SHP77 (cell line): ENCODE results near the gene PSTPIP1.

Experiments used
- DNase-seq, 2 experiments: peaks; one replicate each; lab custom pipeline; 2025; lab: John Stamatoyannopoulos, UW

Gene PSTPIP1

DNA sequence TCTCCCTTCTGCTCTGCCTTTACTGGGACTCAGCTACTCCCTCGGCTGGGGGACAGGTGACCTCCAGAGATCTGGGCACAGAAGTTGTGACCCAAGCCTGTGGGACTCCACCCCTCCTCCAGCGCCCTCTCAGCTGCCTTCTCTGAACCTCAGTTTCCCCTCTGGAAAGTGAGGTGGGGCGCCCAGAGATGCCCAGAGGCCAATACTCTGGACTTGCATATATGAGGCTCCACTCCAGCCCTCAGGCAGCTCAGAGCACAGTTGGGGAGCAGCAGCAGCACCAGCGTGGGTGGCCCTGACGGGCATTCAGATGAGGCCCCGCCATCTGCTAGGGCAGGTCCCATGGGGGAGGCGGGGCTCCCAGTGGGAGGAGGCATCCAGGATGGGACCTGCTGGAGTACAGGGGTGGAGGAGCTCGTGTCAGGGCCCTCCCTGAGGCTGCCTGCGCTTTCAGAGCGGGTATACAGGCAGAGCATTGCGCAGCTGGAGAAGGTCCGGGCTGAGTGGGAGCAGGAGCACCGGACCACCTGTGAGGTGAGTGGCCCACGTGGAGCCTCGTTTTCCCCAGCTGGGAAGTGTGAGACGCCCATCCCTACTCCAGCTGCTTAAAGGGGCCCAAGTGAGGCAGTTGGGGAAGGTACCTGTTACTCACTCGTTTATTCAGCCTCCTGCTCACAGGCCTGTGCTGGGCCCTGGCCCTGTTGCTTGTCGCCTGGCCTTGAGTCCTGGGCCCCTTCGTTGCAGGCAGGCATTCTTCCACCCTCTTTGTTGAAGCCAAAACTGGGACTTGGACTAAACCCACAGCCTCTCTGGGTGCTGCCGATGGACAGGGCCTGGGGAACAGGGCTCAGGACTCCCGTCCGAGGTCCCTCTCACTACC lies 35.4 kb downstream of the PSTPIP1 start:
- no peak for DNase-seq

- no peak for DNase-seq
Measured at GRCh38 chr15:77030928-77031375, 36.0 kb downstream of the PSTPIP1 start.

DNA sequence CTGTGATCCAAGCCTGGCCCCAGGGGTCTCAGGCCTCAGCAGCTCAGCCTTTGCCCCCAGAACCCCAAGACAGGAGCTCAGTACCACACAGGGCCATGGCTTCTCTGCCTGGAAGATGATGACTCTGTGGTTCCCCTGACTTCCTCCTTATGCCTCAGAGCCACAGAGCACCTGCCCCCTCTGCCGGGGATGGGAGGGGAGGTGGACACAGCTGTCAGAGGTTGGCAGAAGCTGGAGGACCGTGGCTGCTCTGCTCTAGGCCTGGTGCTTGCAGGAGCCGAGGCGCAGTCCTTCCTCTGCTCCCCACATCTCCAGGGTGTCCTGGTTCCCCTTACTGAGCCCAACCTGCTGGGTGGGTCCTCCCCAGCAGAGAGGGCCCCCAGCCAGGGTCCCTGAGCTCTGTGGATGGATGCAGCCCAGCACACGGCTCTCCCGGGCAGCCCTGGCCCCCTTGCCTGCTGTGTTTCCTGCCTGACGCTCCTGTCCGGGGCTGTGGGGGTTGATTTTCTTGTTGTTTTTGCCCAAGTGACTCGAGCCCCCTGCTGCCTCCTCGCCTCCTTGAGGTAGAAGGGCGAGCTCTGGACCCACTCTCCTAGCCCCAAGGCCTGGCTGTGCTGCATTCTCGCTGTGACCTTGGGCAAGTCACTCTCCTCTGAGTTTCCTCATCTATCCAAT lies 36.6 kb downstream of the PSTPIP1 start:
- DNase-seq: peak; percentile 82 to 84

DNA sequence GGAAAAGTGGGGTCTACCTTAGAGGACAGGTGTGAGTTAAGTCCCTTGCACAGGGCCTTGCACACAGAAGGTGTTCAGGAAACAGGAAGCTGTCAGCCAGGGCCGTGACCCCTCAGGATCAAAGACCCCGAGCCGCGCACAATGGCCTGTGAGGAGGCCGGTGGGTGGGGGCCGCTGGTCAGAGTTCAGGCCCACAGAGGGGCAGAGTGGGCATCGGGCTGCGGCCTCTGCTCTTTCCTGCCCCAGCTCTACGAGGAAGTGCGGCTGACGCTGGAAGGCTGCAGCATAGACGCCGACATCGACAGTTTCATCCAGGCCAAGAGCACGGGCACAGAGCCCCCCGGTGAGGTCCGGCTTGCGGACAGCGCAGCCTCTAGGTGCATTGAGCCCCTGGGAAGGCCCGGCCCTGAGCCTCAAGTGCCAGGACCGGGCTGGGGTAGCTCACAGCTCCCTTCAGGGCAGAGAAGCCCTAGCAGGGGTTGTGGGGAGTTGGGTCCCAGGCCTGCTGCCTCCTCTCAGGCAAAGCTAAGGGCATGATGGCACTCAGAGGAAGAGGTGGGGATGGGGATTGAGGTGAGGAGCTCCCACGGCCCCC lies 37.2 kb downstream of the PSTPIP1 start:
- no peak for DNase-seq

GRCh38 chr15:77032647-77033416 lies 37.9 kb downstream of the PSTPIP1 start:
- no peak for DNase-seq

DNA sequence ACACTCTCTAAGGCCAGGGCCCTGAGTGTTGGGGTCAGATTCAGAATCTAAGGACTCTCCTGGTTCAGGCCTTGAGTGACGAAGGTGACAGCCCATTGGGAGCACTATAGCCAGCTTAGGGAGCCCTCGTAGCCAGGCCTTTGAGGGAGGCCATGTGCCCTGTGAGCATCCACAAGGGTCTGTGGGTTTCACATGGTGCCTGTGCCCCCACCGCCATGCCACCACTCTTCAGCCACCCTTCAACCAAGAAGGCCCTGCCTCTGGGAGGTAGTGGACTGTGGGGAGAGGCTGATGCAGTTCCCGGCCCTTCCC lies 38.4 kb downstream of the PSTPIP1 start:
- no peak for DNase-seq

- DNase-seq: no peak
Measured at GRCh38 chr15:77033729-77034671, 39.1 kb downstream of the PSTPIP1 start.

GRCh38 chr15:77034695-77035489 lies 40.0 kb downstream of the PSTPIP1 start:
- no peak for DNase-seq

- no peak for DNase-seq
Measured at GRCh38 chr15:77035584-77035983, 40.7 kb downstream of the PSTPIP1 start.

- DNase-seq: no peak
Measured at GRCh38 chr15:77035999-77036471, 41.1 kb downstream of the PSTPIP1 start.

GRCh38 chr15:77036537-77037387 lies 41.8 kb downstream of the PSTPIP1 start:
- no peak for DNase-seq

DNA sequence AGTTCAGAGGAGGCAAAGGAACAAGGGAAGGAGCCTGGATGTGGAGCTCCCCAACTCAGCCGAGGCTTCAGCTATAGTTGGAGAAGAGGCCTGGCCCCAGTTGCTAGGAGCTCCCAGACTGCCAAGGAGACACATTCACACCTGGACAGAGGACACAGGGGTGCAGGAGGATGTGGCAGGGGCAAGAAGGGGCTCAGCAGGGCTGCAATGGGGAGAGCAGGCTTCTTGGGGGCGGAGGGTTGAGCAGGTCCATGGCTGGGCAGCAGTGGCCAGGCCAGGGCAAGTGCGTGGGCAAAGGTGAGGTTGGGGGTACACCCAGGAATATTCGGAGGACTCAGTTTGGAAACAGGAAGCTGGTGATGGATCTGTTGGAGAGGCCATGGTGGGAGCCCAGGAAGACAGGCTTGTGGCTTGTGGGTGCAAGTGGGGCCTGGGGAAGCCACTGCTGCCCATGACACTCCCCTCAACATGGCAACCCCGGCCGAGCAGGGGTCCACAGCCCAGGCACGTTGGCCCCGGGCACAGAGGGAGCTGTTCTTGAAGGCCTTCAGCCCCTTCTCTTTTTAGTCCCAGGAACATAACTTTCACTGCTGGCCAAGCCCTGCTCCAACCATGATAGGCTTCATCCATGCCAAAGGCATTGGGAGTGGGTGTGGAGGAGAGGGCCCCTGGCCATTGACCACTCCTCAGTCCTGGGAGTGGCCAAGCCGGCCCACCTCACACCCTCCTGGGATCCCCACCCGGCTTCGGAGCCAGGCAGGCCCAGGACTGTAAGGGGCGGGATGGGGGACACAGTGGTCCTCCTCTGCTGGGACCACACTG lies 42.7 kb downstream of the PSTPIP1 start:
- no peak for DNase-seq

DNA sequence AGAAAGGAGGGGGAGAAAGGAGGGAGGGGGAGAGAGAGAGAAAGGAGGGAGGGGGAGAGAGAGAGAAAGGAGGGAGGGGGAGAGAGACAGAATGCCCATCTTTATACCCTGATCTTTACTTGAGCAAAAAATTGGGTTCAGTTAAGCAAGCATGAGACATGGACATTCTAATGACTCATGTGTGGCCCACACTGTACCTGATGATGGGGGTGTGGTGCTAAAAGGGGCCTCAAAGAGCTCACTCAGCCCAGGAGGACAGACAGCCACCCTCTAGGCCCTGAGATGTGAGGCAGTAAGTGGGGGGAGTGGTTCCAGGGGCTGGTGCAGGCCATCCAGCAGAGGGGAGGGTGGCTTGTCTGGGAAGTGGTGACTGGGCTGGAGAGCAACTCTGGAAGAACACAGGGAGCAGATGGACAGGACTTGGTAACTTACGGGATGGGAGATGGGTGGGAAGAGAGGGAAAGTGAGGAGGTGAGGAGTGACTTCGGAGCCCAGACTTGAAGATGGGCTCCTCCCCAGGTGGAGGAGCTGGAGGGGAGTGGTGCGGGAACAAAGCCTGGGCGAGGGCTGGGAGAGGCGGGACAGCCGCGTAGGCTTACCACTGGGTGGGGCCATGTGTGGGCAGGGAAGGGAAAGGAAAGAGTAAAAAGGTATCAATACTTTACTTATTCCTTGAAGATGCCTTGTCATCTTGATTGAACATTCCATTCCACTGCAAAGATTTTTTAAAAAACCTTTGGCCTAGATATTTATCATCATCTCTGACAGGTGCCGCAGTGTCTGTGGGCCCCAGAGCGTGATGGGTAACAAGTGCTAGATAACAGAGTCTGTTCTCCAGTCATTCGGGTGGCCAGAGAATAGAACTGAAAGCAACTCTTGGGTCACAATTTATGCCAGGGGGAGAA lies 43.6 kb downstream of the PSTPIP1 start:
- no peak for DNase-seq

GRCh38 chr15:77039217-77039533 lies 44.2 kb downstream of the PSTPIP1 start:
- no peak for DNase-seq

DNA sequence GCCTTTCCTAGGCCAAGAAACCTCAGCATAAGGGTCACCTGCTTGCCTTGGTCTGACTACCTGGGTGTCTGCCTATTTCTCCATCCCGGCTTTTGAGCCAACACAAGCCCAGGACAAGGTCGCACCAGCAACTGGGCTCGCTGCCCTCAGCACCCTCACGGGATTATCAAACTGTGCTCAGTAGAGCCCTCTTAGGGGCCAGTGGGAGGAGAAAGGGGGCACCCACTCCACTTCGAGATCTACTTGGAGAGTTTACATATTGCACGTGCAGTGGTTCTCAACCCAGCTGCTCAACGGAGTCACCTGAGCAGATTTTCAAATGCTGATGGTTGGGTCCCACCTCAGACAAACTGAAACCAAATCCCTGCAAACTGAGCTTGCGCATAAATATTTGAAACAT lies 44.9 kb downstream of the PSTPIP1 start:
- DNase-seq: no peak

DNA sequence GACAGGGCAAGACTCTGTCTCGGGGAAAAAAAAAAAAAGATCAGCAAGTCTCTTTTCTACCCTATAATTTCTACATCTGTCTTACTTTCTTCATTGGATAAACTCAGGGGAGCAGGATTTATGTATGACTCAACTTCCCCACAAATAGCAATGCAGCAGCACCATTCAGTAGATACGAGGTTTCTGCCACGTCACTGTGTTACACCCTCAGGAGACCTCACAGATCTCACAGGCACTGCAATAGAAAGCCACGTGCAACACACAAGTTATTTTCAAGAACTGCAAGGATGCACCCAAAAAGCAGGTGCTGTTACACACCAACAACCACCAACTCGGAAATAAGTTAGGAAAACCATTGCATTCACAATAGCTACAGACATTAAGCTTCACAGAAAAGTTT lies 45.7 kb downstream of the PSTPIP1 start:
- DNase-seq: no peak

GRCh38 chr15:77042245-77042919 lies 47.5 kb downstream of the PSTPIP1 start:
- no peak for DNase-seq
